SK-N-MC (cell line): ENCODE measurements around the gene MTHFS.

Source experiments
- DNase-seq: peaks from one replicate; pipeline ENCODE4 v3.0.0-alpha.2; 2011; ENCODE audit warnings: low read depth, low spot score
- H3K27ac ChIP-seq: fragments of 200-600 bp; sonication (generic); 2 replicates; pipeline ENCODE4 v1.5.1; 2016; ENCODE audit warnings: mixed run types
- H3K36me3 ChIP-seq: fragments of 200-600 bp; sonication (generic); 2 replicates; pipeline ENCODE4 v1.6.1; 2017; ENCODE audit warnings: antibody characterized with exemption, low read length, mixed read lengths; ENCODE audit not compliant: insufficient read depth
- H3K4me3 ChIP-seq: fragments of 200-600 bp; sonication (generic); 2 replicates; pipeline ENCODE4 v1.5.1; 2016
- H3K9ac ChIP-seq: fragments of 200-600 bp; sonication (generic); 2 replicates; pipeline ENCODE4 v1.8.0; 2017; ENCODE audit warnings: mixed run types, mixed read lengths; ENCODE audit not compliant: insufficient read length
- H3K9me3 ChIP-seq: fragments of 200-600 bp; sonication (generic); 2 replicates; pipeline ENCODE4 v1.6.1; 2017; ENCODE audit warnings: low read depth, mild to moderate bottlenecking, antibody characterized with exemption, low read length, moderate library complexity, mixed read lengths
- EZH2 ChIP-seq: fragments of 200-600 bp; sonication (generic); IDR thresholded peaks from one replicate; pipeline ENCODE4 v1.6.1; 2017; ENCODE audit warnings: antibody characterized with exemption
- FOXP2 ChIP-seq: optimal IDR thresholded peaks from 2 replicates; pipeline ENCODE3; 2011; ENCODE audit warnings: mild to moderate bottlenecking, moderate library complexity; ENCODE audit not compliant: insufficient read depth; ENCODE audit errors: extremely low read length, control extremely low read depth
- POLR2AphosphoS5 ChIP-seq: IDR thresholded peaks from 2 replicates; pipeline ENCODE4 v1.6.1; 2012; ENCODE audit warnings: mild to moderate bottlenecking, low read depth, low read length, borderline replicate concordance

The MTHFS gene

DNA sequence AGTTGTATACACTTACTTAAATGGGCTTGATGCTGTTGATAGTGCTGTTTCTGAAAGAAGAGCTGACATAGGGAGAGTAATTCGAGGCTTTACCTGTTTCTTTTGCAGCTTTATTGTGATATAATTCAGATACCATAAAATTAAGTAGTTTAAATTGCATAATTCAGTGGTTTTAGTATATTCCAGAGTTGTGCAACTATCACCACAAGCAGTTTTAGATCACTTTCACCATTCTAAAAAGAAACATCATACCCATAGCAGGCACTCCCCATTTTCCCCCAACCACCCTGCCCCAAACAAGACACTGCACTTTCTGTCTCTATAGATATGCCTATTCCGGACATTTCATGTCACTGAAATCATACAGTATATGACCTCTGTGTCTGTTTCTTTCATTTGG is 98.5 kb downstream of the MTHFS start:
- no peak for TF ChIP-seq EZH2
- TF ChIP-seq FOXP2 = no peak
- no peak for TF ChIP-seq POLR2AphosphoS5
- Histone ChIP-seq H3K9me3 (no peaks in the 10 kb centered on the region), H3K36me3 (no peaks in the 10 kb centered on the region), H3K9ac (no peak overlapping the region), H3K4me3 (no peak overlapping the region), H3K27ac (no peak overlapping the region)
- DNase-seq = no peak
